CD4-positive, alpha-beta T cell treated with Interleukin-6 at 100 ng/mL for 8 hours (primary cell): ENCODE data around the gene CD274.
A peak's percentile ranks its signal among the peaks of the same experiment; 100 is the strongest.
"Not testable (repeated sequence)": the region's sequence is repeated elsewhere in the genome, so short reads cannot be mapped to it uniquely, and the experiment has no call there.

Experiments used
- DNase-seq: peaks from one replicate; pipeline ENCODE4 v3.0.0-alpha.2; 2020; ENCODE audit warnings: mixed read lengths, low spot score

The CD274 gene

GRCh38 chr9:5438301-5439162 is 11.8 kb upstream of the CD274 start:
- peak; percentile 36 for DNase-seq

DNA sequence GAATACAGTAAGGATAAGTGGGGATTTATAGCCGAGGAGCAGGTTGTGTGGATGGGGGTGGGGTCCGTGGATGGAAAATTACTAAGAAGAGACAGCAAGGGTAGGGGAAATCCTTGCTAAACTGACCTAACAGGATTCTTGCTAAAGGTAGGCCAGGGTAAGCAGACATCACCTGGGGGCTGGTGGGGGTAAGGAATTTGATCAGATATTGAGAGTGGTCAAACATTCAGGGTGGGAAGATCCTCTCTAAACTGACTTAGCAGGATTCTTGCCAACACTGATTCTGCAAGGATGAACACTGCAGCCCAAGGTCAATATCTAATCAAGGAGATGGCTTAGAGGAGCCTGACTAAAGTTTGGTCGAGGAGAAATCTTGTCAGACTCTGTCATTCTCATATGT is 9.9 kb upstream of the CD274 start:
- no peak for DNase-seq

DNA sequence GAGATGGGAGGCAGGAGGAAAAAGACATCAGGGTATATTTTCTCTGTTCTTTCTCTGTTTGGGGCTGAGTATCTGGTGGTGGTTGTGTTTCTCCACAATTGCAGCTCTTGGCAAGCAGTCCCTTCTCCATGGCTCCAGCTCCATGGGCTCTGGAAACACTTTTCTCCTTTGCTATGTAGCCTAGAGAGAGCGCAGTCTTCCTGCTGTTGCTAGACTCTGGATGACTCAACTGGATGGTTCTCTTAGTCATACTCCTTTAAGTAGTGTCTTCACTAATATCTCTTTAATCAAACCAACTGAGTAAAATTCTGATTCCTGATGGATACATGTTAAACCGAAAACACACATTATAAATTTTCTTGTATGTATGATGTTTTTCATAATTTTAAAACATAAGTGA is 9.3 kb upstream of the CD274 start:
- no peak for DNase-seq

DNA sequence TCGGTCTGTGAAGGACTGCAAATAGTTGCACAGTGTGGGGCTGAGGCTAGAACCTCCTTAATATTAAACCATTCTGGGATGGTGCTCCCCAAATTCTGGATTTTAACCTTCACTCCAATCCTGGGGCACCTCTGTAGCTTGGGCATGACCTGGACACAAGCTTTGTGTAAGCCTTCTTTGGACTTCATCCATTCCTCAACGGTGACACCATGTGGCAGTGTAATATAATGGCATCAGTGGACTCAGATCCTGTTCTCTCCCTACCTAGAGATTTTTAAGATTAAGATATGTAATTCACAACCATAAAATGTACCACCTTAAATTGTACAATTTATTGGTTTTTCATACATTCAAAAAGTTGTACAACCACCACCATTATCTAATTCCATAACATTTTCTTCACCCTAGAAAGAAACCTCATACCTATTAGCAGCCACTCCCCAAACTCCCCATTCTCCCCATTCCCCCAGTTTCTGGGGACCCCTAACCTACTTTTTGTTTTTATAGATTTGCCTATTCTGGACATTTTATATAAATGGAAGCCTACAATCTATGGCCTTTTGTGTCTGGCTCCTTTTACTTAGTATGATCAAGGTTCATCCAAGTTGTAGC is 7.8 kb upstream of the CD274 start:
- DNase-seq, result peak; percentile 45

DNA sequence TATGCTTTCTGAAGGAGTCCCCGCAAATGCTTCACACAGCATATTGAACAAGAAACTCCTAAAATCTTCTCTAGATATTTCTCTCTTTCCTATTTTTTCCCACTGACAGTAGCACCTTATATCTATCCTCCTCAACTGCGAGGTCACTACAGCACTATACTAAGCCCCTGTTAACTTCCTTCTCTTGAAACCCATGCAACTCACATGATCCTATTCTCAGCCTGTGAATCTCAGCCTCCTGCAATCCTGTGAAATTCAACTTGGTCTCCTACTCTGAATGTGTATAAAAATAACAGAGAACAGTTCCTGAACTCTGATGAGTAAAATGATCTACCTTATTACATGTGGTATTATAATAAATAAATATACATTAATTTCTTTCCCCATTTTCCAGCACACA is 6.5 kb upstream of the CD274 start:
- no peak for DNase-seq

DNA sequence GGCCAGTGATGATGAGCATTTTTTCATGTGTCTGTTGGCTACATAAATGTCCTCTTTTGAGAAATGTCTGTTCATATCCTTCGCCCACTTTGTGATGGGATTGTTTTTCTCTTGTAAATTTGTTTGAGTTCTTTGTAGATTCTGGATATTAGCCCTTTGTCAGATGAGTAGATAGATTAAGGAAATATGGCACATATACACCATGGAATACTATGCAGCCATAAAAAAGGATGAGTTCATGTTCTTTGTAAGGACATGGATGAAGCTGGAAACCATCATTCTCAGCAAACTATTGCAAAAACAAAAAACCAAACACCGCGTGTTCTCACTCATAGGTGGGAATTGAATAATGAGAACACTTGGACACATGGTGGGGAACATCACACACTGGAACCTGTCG is 5.2 kb upstream of the CD274 start:
- DNase-seq, result not testable (repeated sequence)

GRCh38 chr9:5445886-5446285 is 4.5 kb upstream of the CD274 start:
- DNase-seq, result no peak

GRCh38 chr9:5446451-5447236 is 3.7 kb upstream of the CD274 start:
- no peak for DNase-seq

DNA sequence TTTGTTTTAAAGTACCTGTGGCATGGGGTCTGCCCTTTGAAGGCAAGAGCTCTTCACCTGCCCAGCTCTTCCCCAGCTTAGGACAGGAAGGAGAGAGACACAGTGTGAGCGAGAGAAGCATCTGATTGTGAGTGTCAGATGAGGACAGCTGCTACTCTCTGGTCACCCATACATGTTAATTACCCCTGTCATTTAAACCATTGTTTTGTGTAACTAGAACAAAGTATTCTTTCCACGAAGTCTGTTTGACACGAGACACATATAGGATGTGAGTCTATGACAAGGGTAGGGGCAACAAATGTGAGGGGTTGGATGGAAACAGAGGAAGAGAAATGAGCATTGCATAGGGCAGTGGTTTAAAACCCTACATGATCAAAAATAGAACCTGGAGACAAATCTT is 3.0 kb upstream of the CD274 start:
- DNase-seq, result no peak

GRCh38 chr9:5448016-5448415 is 2.3 kb upstream of the CD274 start:
- DNase-seq, result no peak

GRCh38 chr9:5448461-5449435 is 1.6 kb upstream of the CD274 start:
- no peak for DNase-seq

DNA sequence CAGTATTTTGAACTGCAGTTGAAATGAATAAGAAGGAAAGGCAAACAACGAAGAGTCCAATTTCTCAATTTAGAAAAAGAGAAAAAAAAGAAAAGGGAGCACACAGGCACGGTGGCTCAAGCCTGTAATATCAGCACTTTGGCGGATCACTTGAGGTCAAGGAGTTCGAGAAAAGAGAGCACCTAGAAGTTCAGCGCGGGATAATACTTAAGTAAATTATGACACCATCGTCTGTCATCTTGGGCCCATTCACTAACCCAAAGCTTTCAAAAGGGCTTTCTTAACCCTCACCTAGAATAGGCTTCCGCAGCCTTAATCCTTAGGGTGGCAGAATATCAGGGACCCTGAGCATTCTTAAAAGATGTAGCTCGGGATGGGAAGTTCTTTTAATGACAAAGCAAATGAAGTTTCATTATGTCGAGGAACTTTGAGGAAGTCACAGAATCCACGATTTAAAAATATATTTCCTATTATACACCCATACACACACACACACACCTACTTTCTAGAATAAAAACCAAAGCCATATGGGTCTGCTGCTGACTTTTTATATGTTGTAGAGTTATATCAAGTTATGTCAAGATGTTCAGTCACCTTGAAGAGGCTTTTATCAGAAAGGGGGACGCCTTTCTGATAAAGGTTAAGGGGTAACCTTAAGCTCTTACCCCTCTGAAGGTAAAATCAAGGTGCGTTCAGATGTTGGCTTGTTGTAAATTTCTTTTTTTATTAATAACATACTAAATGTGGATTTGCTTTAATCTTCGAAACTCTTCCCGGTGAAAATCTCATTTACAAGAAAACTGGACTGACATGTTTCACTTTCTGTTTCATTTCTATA is 602 bp upstream of the CD274 start:
- DNase-seq, result no peak

- no peak for DNase-seq
Measured at GRCh38 chr9:5452286-5452609, 1.9 kb downstream of the CD274 start.

- no peak for DNase-seq
Measured at GRCh38 chr9:5453004-5453403, 2.7 kb downstream of the CD274 start.

GRCh38 chr9:5453673-5454072 is 3.3 kb downstream of the CD274 start:
- no peak for DNase-seq

DNA sequence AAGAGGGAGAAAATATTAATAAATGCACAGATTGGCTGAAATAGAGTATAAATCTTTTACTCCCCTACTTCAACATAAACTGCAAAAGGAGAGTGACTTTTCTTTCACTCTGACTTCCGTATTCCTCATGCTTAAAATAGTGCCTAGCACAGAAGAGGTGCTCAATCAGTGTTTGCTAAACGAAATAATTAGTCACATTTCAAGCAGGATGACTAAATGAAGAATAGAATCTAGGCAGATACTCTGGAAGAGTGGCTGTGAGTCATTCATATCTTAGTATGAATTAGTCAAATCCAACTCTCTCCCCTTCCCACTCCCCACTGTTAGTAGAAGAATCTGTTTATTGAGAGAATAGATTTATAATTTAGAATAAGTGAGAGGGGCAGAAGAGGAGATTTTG is 4.8 kb downstream of the CD274 start:
- DNase-seq, result peak; percentile 5

DNA sequence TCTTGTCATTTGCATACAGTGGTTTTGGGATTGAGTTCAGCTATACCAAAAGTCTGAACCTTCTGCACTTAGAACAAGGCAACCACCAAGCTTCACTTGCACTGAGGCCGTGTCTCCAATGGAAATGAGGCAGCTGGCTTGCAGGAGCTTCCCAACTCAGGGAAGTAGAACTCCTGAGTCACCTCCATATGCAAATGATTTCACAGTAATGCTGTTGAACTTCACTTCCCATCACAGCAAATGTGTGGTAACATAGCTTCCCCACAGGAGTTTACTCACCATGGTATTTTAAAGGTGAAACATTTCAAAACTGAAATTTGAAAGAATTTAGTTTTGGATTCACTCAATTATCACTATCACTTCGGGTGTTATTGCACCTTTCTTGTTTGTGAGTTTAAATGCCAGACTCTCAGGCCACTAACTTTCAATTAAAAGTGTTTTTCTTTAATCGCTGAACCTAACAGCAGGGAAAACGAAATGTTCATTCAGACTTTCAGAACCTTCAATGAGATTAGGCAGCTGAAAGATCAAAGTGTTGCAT is 9.0 kb downstream of the CD274 start:
- no peak for DNase-seq

- DNase-seq, result no peak
Measured at GRCh38 chr9:5460157-5460556, 9.8 kb downstream of the CD274 start.

DNA sequence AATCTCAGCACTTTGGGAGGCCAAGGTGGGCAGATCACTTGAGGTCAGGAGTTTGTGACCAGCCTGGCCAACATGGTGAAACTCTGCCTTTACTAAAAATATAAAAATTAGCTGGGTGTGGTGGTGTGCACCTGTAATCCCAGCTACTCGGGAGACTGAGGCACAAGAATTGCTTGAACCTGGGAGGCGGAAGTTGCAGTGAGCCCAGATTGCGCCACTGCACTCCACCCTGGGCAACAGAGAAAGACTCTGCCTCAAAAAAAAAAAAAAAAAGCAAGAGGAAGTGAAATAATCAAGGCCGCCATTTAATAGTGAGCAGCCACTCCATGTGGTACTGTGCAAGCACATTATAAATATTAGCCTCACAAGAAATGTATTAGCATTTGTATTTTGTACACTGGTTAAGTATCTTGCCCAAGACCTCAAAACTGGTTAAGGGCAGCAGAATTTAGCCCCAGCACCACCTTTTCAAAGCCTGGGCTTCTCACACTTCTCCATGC is 14.5 kb downstream of the CD274 start:
- not testable (repeated sequence) for DNase-seq

DNA sequence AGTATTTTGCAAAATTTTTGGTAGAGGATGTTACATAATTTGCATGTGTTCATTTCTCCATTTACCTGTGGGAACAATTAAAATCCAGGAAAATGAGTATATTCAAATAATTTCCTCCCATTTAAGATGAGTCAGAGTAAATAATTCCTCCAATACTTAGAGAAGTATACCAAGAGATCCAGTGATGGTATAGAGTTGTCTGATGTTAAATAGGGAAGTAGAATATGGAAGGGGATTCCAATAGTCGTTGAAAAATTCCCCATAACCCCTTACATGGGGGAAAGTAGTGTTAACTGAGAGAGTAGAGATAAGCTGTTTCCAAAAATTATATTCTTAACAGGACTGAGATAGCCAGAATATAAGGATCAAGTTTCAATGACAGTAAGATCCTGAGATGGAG is 15.7 kb downstream of the CD274 start:
- no peak for DNase-seq
